ENCODE results near the gene NBEA.

The NBEA gene

DNA sequence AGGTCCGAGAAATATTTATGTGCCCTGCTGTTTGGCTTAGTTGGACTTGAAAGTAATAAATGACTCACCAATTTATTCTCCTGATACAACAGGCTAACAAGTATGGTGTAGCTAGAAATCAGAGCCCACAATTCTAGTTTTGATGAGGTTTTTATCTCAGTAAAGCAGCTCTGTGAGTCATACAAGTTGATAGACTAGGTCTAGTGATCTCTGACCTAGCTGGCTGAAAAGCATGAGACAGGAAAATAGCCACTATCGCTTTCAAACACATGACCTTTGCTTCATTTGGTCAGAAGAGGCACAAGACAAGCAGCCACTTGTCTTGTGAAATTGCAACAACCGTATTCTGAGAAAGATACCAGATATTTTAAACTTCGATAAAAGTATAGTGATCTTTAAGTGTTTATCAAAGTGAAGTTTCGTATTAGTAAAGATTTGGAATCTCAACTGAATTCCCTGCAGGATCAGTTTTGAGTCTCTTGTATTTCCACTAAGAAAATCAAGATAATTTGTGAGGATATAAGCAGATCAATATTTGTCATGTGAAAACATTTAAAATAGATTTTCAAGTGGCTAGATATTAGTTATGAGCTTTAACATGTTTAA lies 407.7 kb downstream of the NBEA start:
- no peak for DNase-seq (ENCODE audit: low spot score)
- H2AFZ ChIP-seq (ENCODE audit: low read length) = peak overlapping the region; percentile 6
- H3K14ac ChIP-seq (ENCODE audit: low read length) = no peak overlapping the region
- no peaks in the 10 kb centered on the region for H3K36me3 ChIP-seq (replicated peaks in 1 of 2; ENCODE audit: control insufficient read depth in 2 of 2, insufficient read depth in 2 of 2, low read length in 2 of 2)
- H3K4me2 ChIP-seq (ENCODE audit: insufficient read depth, low read length, poor library complexity, severe bottlenecking) = no peak overlapping the region
- no peak overlapping the region for H4K8ac ChIP-seq (ENCODE audit: low read depth, low read length)
- H2BK15ac ChIP-seq (ENCODE audit: low read length) = no peak overlapping the region
- H3K27me3 ChIP-seq (ENCODE audit: control insufficient read depth in 3 of 3, insufficient read depth in 3 of 3, low read depth in 1 of 3, low read length in 3 of 3) = no peaks in the 10 kb centered on the region
- H3K79me1 ChIP-seq (ENCODE audit: low read depth, low read length) = no peaks in the 10 kb centered on the region
- H2BK5ac ChIP-seq (ENCODE audit: low read length) = no peak overlapping the region
- H2BK120ac ChIP-seq (ENCODE audit: low read depth, low read length) = no peak overlapping the region
- no peak overlapping the region for H3K23ac ChIP-seq (ENCODE audit: low read depth, low read length, poor library complexity)
- WGBS, 2 donors (ENCODE audit: extremely low coverage in 2 of 2, insufficient read length in 2 of 2, insufficient replicate concordance in 1 of 2) = no CpG with 5 or more reads among the region's 5 CpGs
- no peak overlapping the region for H4K91ac ChIP-seq (ENCODE audit: low read depth, low read length, poor library complexity)
- no peak overlapping the region for H3K18ac ChIP-seq (ENCODE audit: low read length)
- no peak overlapping the region for H3K4ac ChIP-seq (ENCODE audit: low read length)
- no peaks in the 10 kb centered on the region for H3K9me3 ChIP-seq (replicated peaks in 1 of 2; ENCODE audit: control insufficient read depth in 2 of 2, insufficient read depth in 1 of 2, low read depth in 1 of 2, low read length in 2 of 2)
- H3K9ac ChIP-seq (ENCODE audit: low read depth, low read length, poor library complexity) = no peak overlapping the region
- H2AK5ac ChIP-seq (ENCODE audit: low read depth, low read length) = no peak overlapping the region
- H3K4me3 ChIP-seq (ENCODE audit: low read length in 2 of 2) = no peak overlapping the region
- H3K4me1 ChIP-seq (ENCODE audit: control insufficient read depth in 2 of 2, insufficient read depth in 1 of 2, low read depth in 1 of 2, low read length in 2 of 2) = peaks cover 3 to 12% of the 10 kb centered on the region in 2 donors
- no peak overlapping the region for H2BK12ac ChIP-seq (ENCODE audit: low read length)
- H3K27ac ChIP-seq (replicated peaks; ENCODE audit: low read length) = no peak overlapping the region

DNA sequence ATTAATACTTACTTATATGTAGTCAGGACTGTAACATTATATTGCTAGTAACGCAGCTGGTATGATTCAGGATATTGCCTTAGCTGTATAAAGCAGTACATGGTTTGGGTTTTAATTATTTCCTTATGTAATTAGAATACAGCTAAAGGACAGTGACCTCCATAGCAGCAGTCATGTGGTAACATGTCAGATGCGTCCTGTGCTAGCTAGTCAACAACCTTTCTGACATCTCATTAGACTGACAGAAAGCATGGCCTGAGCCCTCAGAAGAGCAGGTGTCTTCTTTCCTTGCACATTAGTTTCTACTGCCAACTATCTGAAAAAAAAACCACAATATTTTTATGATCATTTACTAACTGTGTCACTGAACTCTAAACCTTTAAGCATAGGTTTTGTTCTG lies 412.2 kb downstream of the NBEA start:
- Histone ChIP-seq H4K8ac (ENCODE audit: low read depth, low read length) (no peak overlapping the region), H2BK120ac (ENCODE audit: low read depth, low read length) (no peak overlapping the region), H2AK5ac (ENCODE audit: low read depth, low read length) (no peak overlapping the region), H3K14ac (ENCODE audit: low read length) (no peak overlapping the region), H3K4me3 (ENCODE audit: low read length in 2 of 2) (no peak overlapping the region), H3K4ac (ENCODE audit: low read length) (no peak overlapping the region), H2BK5ac (ENCODE audit: low read length) (no peak overlapping the region), H3K4me2 (ENCODE audit: insufficient read depth, low read length, poor library complexity, severe bottlenecking) (no peak overlapping the region), H2BK15ac (ENCODE audit: low read length) (no peak overlapping the region), H3K18ac (ENCODE audit: low read length) (no peak overlapping the region), H3K9ac (ENCODE audit: low read depth, low read length, poor library complexity) (no peak overlapping the region), H3K36me3 (replicated peaks in 1 of 2; ENCODE audit: control insufficient read depth in 2 of 2, insufficient read depth in 2 of 2, low read length in 2 of 2) (no peaks in the 10 kb centered on the region), H2BK12ac (ENCODE audit: low read length) (no peak overlapping the region), H4K91ac (ENCODE audit: low read depth, low read length, poor library complexity) (no peak overlapping the region), H3K4me1 (ENCODE audit: control insufficient read depth in 2 of 2, insufficient read depth in 1 of 2, low read depth in 1 of 2, low read length in 2 of 2) (peaks cover 0 to 8% of the 10 kb centered on the region in 2 donors), H3K9me3 (replicated peaks in 1 of 2; ENCODE audit: control insufficient read depth in 2 of 2, insufficient read depth in 1 of 2, low read depth in 1 of 2, low read length in 2 of 2) (no peaks in the 10 kb centered on the region), H2AFZ (ENCODE audit: low read length) (no peak overlapping the region), H3K27me3 (ENCODE audit: control insufficient read depth in 3 of 3, insufficient read depth in 3 of 3, low read depth in 1 of 3, low read length in 3 of 3) (no peaks in the 10 kb centered on the region), H3K79me1 (ENCODE audit: low read depth, low read length) (no peaks in the 10 kb centered on the region), H3K27ac (replicated peaks; ENCODE audit: low read length) (no peak overlapping the region), H3K23ac (ENCODE audit: low read depth, low read length, poor library complexity) (no peak overlapping the region)
- no peak for DNase-seq (ENCODE audit: low spot score)
- WGBS, 2 donors (ENCODE audit: extremely low coverage in 2 of 2, insufficient read length in 2 of 2, insufficient replicate concordance in 1 of 2) = no CpG with 5 or more reads among the region's 2 CpGs

DNA sequence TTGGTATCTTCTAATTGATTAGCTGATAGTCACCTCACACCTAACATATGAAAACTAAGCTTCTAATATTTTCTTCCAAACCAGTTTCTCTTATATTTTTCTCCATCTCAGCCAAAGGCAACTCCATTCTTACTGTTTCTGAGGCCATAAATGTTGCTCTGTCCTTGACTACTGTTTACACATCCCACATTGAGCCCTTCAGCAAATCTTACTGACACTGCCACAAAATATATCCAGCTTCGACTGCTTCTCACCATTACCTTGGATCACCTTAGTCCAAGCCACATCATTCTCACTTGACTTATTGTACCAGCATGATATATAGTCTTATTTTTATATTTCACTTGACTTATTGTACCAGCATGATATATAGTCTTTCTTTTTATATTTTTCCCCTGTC lies 412.8 kb downstream of the NBEA start:
- Histone ChIP-seq H2BK120ac (ENCODE audit: low read depth, low read length) (no peak overlapping the region), H2BK15ac (ENCODE audit: low read length) (no peak overlapping the region), H2AK5ac (ENCODE audit: low read depth, low read length) (no peak overlapping the region), H2AFZ (ENCODE audit: low read length) (no peak overlapping the region), H4K91ac (ENCODE audit: low read depth, low read length, poor library complexity) (no peak overlapping the region), H3K14ac (ENCODE audit: low read length) (no peak overlapping the region), H2BK12ac (ENCODE audit: low read length) (no peak overlapping the region), H3K9me3 (replicated peaks in 1 of 2; ENCODE audit: control insufficient read depth in 2 of 2, insufficient read depth in 1 of 2, low read depth in 1 of 2, low read length in 2 of 2) (no peaks in the 10 kb centered on the region), H3K36me3 (replicated peaks in 1 of 2; ENCODE audit: control insufficient read depth in 2 of 2, insufficient read depth in 2 of 2, low read length in 2 of 2) (no peaks in the 10 kb centered on the region), H3K18ac (ENCODE audit: low read length) (no peak overlapping the region), H3K27ac (replicated peaks; ENCODE audit: low read length) (no peak overlapping the region), H3K4me2 (ENCODE audit: insufficient read depth, low read length, poor library complexity, severe bottlenecking) (no peak overlapping the region), H3K23ac (ENCODE audit: low read depth, low read length, poor library complexity) (no peak overlapping the region), H3K9ac (ENCODE audit: low read depth, low read length, poor library complexity) (no peak overlapping the region), H3K4ac (ENCODE audit: low read length) (no peak overlapping the region), H3K4me3 (ENCODE audit: low read length in 2 of 2) (no peak overlapping the region), H4K8ac (ENCODE audit: low read depth, low read length) (no peak overlapping the region), H3K27me3 (ENCODE audit: control insufficient read depth in 3 of 3, insufficient read depth in 3 of 3, low read depth in 1 of 3, low read length in 3 of 3) (no peaks in the 10 kb centered on the region), H3K79me1 (ENCODE audit: low read depth, low read length) (no peaks in the 10 kb centered on the region), H2BK5ac (ENCODE audit: low read length) (no peak overlapping the region), H3K4me1 (ENCODE audit: control insufficient read depth in 2 of 2, insufficient read depth in 1 of 2, low read depth in 1 of 2, low read length in 2 of 2) (peaks cover 0 to 5% of the 10 kb centered on the region in 2 donors)
- DNase-seq (ENCODE audit: low spot score) = no peak
- WGBS, 2 donors (ENCODE audit: extremely low coverage in 2 of 2, insufficient read length in 2 of 2, insufficient replicate concordance in 1 of 2) = no CpG with 5 or more reads among the region's 1 CpG

DNA sequence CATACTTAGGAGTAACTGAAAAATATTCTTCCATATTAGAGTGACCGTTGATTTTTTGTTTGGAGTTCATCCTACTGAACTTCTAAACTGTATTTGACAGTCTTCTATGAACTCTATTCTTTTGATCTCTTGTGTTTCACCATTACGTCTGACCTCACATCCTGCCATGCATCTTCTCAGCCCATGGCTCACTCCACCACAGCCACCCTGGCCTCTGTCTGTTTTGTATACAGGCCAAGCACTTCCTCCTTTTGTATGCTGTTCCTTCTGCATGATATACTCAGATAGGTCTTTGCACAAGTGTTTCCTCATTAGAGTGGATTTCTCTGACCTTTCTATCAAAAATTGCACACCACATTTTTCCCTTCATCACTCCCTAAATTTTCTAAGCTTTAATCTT lies 414.5 kb downstream of the NBEA start:
- Histone ChIP-seq H3K4me2 (ENCODE audit: insufficient read depth, low read length, poor library complexity, severe bottlenecking) (no peak overlapping the region), H2BK15ac (ENCODE audit: low read length) (no peak overlapping the region), H4K8ac (ENCODE audit: low read depth, low read length) (no peak overlapping the region), H2BK12ac (ENCODE audit: low read length) (no peak overlapping the region), H2BK5ac (ENCODE audit: low read length) (no peak overlapping the region), H2BK120ac (ENCODE audit: low read depth, low read length) (no peak overlapping the region), H3K79me1 (ENCODE audit: low read depth, low read length) (no peaks in the 10 kb centered on the region), H3K36me3 (replicated peaks in 1 of 2; ENCODE audit: control insufficient read depth in 2 of 2, insufficient read depth in 2 of 2, low read length in 2 of 2) (no peaks in the 10 kb centered on the region), H3K27ac (replicated peaks; ENCODE audit: low read length) (no peak overlapping the region), H3K14ac (ENCODE audit: low read length) (no peak overlapping the region), H4K91ac (ENCODE audit: low read depth, low read length, poor library complexity) (no peak overlapping the region), H2AK5ac (ENCODE audit: low read depth, low read length) (no peak overlapping the region), H3K4me1 (ENCODE audit: control insufficient read depth in 2 of 2, insufficient read depth in 1 of 2, low read depth in 1 of 2, low read length in 2 of 2) (no peaks in the 10 kb centered on the region), H3K9ac (ENCODE audit: low read depth, low read length, poor library complexity) (no peak overlapping the region), H3K23ac (ENCODE audit: low read depth, low read length, poor library complexity) (no peak overlapping the region), H3K18ac (ENCODE audit: low read length) (no peak overlapping the region), H3K4me3 (ENCODE audit: low read length in 2 of 2) (no peak overlapping the region), H2AFZ (ENCODE audit: low read length) (no peak overlapping the region), H3K27me3 (ENCODE audit: control insufficient read depth in 3 of 3, insufficient read depth in 3 of 3, low read depth in 1 of 3, low read length in 3 of 3) (no peaks in the 10 kb centered on the region), H3K9me3 (replicated peaks in 1 of 2; ENCODE audit: control insufficient read depth in 2 of 2, insufficient read depth in 1 of 2, low read depth in 1 of 2, low read length in 2 of 2) (no peaks in the 10 kb centered on the region), H3K4ac (ENCODE audit: low read length) (no peak overlapping the region)
- no peak for DNase-seq (ENCODE audit: low spot score)
- no CpG with 5 or more reads among the region's 2 CpGs for WGBS, 2 donors (ENCODE audit: extremely low coverage in 2 of 2, insufficient read length in 2 of 2, insufficient replicate concordance in 1 of 2)
